K562 (cell line): ENCODE results near the gene FGF5. TPM values are rescaled to one million over a fixed set of nuclear protein-coding genes. Genes with fewer than 3 reads are reported as not detected.

ENCODE experiments used
- E4F1 ChIP-seq: fragments of 250-450 bp; sonication (Bioruptor Pico); IDR thresholded peaks from 2 replicates; pipeline ENCODE4 v1.5.0; 2021; ENCODE audit warnings: mild to moderate bottlenecking, borderline replicate concordance
- ID3 ChIP-seq, 2 experiments: fragments of 250-450 bp in 1 of 2; fragments of 450-650 bp in 1 of 2; sonication (Bioruptor Pico) in 1 of 2; IDR thresholded peaks; 2 replicates each; pipeline versions ENCODE4 v1.6.1 to v1.8.0; 2016 to 2021; ENCODE audit warnings: mild to moderate bottlenecking in 2 of 2, moderate library complexity in 2 of 2, missing compliant biosample characterization in 1 of 2, missing genetic modification characterization in 1 of 2
- KLF13 ChIP-seq: fragments of 450-650 bp; IDR thresholded peaks from 2 replicates; pipeline ENCODE4 v1.6.1; 2016; ENCODE audit warnings: missing genetic modification characterization, low read depth, mild to moderate bottlenecking, missing compliant biosample characterization, moderate library complexity, borderline replicate concordance
- MTA2 ChIP-seq: fragments of 450-650 bp; IDR thresholded peaks from 2 replicates; pipeline ENCODE4 v1.6.1; 2016; ENCODE audit warnings: low read depth
- NCOA2 ChIP-seq, 2 experiments: fragments of 450-650 bp; IDR thresholded peaks; 2 replicates each; pipeline ENCODE4 v1.6.1; 2018; ENCODE audit warnings: mild to moderate bottlenecking in 2 of 2, moderate library complexity in 1 of 2; ENCODE audit not compliant: partially characterized antibody in 2 of 2
- REST ChIP-seq, 2 experiments: fragments of 450-650 bp; formaldehyde crosslinking in 1 of 2; IDR thresholded peaks; 2 replicates each; pipeline versions ENCODE4 v1.4.0 to v1.6.1; 2014 to 2020; ENCODE audit warnings: mild to moderate bottlenecking in 2 of 2, borderline replicate concordance in 1 of 2, low read depth in 1 of 2
- SOX6 ChIP-seq: fragments of 450-650 bp; IDR thresholded peaks from 2 replicates; pipeline ENCODE4 v1.6.1; 2014; ENCODE audit warnings: mild to moderate bottlenecking
- ZNF133 ChIP-seq: fragments of 250-450 bp; sonication (Bioruptor Pico); IDR thresholded peaks from 2 replicates; pipeline ENCODE4 v1.4.0; 2020; ENCODE audit warnings: mild to moderate bottlenecking
- ZNF184 ChIP-seq: sonication (generic); formaldehyde crosslinking; IDR thresholded peaks from 2 replicates; pipeline ENCODE4 v1.5.0; 2020; ENCODE audit warnings: missing genetic modification reagents
- polyA plus RNA-seq, 8 experiments: library from polyadenylated mRNA; depleted of rRNA in 4 of 8; stranded (reverse) in 5 of 8; unstranded in 3 of 8; fragments of >200 nt; fragmentation: Nextera tagmentation in 2 of 8; fragmentation: Illumina TruSeq in 1 of 8; extraction: Ambion mirVana in 2 of 8; extraction: Trizol in 1 of 8; gene quantifications; 2 replicates each; pipeline versions ENCODE4 v1.2.1 to v1.2.3, GENCODE V29; 2011 to 2014; ENCODE audit warnings: inconsistent platforms in 1 of 8, missing spikeins in 1 of 8
- total RNA-seq, 7 experiments: library from RNA; depleted of rRNA in 6 of 7; stranded (reverse); fragments of >200 nt in 6 of 7; fragmentation: Illumina TruSeq in 2 of 7; extraction: Trizol in 2 of 7; gene quantifications; 2 replicates each; pipeline versions ENCODE4 v1.2.1 to v1.2.3, GENCODE V29; 2011 to 2021; ENCODE audit warnings: low replicate concordance in 1 of 7
- TF ChIP-seq, protein P1 (sequence below): sonication (generic); formaldehyde crosslinking; IDR thresholded peaks from 2 replicates; pipeline ENCODE4 v1.8.0; 2023; ENCODE audit warnings: mild to moderate bottlenecking, missing genetic modification reagents

The FGF5 gene
- total and polyA plus RNA-seq, 9 of the 15 experiments (the other 6 are each of a cell fraction or from before 2014, with no cell fraction given) = 0.38 to 2.7 (median 1.1) TPM

GRCh38 chr4:80335554-80336358 lies 69.3 kb downstream of the FGF5 start, which contains the start of gene CFAP299 (continued):
- no peak for TF ChIP-seq KLF13 (tag)
- TF ChIP-seq, protein P1, sequence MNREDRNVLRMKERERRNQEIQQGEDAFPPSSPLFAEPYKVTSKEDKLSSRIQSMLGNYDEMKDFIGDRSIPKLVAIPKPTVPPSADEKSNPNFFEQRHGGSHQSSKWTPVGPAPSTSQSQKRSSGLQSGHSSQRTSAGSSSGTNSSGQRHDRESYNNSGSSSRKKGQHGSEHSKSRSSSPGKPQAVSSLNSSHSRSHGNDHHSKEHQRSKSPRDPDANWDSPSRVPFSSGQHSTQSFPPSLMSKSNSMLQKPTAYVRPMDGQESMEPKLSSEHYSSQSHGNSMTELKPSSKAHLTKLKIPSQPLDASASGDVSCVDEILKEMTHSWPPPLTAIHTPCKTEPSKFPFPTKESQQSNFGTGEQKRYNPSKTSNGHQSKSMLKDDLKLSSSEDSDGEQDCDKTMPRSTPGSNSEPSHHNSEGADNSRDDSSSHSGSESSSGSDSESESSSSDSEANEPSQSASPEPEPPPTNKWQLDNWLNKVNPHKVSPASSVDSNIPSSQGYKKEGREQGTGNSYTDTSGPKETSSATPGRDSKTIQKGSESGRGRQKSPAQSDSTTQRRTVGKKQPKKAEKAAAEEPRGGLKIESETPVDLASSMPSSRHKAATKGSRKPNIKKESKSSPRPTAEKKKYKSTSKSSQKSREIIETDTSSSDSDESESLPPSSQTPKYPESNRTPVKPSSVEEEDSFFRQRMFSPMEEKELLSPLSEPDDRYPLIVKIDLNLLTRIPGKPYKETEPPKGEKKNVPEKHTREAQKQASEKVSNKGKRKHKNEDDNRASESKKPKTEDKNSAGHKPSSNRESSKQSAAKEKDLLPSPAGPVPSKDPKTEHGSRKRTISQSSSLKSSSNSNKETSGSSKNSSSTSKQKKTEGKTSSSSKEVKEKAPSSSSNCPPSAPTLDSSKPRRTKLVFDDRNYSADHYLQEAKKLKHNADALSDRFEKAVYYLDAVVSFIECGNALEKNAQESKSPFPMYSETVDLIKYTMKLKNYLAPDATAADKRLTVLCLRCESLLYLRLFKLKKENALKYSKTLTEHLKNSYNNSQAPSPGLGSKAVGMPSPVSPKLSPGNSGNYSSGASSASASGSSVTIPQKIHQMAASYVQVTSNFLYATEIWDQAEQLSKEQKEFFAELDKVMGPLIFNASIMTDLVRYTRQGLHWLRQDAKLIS = 0 out of 2 replicates have a peak, but pooled peaks have one; percentile 26
- TF ChIP-seq ZNF184 = no peak
- peak; percentile 47; the same call in 1 of the 2 replicates for TF ChIP-seq SOX6
- no peak for TF ChIP-seq ZNF133 (CRISPR knock-in tag)
- TF ChIP-seq ID3 (CRISPR knock-in tag; IDR thresholded peaks at IDR 0.05) = no peak
- peak; percentile 63 for TF ChIP-seq ID3 (tag; IDR thresholded peaks at IDR 0.05)
- TF ChIP-seq NCOA2 (IDR thresholded peaks at IDR 0.05; ENCODE audit: partially characterized antibody in 2 of 2) = no peak
- TF ChIP-seq REST (IDR thresholded peaks at IDR 0.05; ENCODE audit: borderline replicate concordance) = peak; percentile 86
- TF ChIP-seq REST (CRISPR knock-in tag; IDR thresholded peaks at IDR 0.05; ENCODE audit: low read depth) = peak; percentile 76; the same call in 1 of the 2 replicates
- TF ChIP-seq E4F1 (CRISPR knock-in tag) = no peak
- no peak for TF ChIP-seq MTA2
